ENCODE measurements around the gene SPTB. TPM values are rescaled to one million over a fixed set of nuclear protein-coding genes. Genes with fewer than 3 reads are reported as not detected.

SPTB gene
- total and polyA plus RNA-seq, 3 donors from 2014 or later, result 3.3 to 6.6 (median 5.6) TPM

DNA sequence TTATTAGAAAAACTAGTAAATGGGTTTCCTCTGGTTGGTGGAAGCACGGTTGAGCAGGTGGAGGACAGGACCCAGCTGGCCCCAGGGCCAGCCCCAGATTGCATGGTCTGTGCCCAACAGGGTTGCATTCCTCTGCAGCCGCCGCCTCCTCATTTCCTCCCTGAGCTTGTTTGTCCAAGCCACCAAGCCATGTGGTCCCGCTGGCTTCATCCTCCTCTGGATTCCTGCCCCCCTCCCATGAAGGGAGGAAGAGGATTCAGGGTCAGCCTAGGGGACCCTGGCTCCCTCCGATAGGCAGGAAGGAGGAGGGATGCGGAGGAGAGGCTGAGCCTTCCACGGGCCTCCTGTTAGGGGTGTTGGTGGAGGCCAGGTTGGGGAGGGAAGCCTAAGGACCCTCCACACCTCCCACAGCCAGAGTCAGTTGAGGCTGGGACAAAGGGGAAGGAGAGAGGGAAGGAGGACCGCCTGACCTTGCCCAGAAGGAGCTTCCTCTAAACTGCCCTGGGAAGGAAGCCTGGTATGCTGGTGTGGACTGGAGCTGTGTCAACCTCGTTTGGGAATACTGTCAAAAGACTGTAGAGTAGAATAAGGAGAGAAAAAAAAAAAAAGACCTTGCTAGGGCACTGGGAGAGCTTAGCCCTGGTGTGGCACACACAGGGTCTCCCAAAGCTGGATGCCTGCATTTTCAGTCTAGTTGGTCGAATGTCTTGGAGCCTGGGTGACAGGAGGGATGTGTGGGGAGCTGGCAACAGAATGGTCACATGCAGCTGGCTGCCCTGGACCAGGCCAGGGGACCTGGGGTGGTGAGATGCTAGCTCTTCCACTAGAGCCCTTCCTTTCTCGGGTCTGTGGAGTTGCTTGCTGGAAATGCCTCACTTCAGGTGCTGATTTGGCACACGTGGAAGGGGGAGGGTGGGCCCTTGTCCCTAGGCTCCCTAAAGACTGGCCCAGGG is 133.1 kb downstream of the SPTB start:
- TF ChIP-seq, protein P1, sequence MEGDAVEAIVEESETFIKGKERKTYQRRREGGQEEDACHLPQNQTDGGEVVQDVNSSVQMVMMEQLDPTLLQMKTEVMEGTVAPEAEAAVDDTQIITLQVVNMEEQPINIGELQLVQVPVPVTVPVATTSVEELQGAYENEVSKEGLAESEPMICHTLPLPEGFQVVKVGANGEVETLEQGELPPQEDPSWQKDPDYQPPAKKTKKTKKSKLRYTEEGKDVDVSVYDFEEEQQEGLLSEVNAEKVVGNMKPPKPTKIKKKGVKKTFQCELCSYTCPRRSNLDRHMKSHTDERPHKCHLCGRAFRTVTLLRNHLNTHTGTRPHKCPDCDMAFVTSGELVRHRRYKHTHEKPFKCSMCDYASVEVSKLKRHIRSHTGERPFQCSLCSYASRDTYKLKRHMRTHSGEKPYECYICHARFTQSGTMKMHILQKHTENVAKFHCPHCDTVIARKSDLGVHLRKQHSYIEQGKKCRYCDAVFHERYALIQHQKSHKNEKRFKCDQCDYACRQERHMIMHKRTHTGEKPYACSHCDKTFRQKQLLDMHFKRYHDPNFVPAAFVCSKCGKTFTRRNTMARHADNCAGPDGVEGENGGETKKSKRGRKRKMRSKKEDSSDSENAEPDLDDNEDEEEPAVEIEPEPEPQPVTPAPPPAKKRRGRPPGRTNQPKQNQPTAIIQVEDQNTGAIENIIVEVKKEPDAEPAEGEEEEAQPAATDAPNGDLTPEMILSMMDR (IDR thresholded peaks at IDR 0.05), result no peak
- TF ChIP-seq POLR2A (IDR thresholded peaks at IDR 0.05), result no peak
- Histone ChIP-seq H3K27me3 (no peaks in the 10 kb centered on the region), H3K4me1 (peaks cover 11% of the 10 kb centered on the region), H3K9me3 (no peaks in the 10 kb centered on the region), H3K27ac (peak overlapping the region in 1 of 2 donors; percentile 17), H3K4me3 (no peak overlapping the region), H3K36me3 (ENCODE audit: low read depth, missing control alignments) (no peaks in the 10 kb centered on the region)
- intact Hi-C loops (cut with DNase I; ENCODE audit: low total_unique reads), result no loop called here
- DNase-seq, result no peak
- WGBS, 2 donors, result 35 to 55% methylated on average over 12 of the region's 12 CpGs

DNA sequence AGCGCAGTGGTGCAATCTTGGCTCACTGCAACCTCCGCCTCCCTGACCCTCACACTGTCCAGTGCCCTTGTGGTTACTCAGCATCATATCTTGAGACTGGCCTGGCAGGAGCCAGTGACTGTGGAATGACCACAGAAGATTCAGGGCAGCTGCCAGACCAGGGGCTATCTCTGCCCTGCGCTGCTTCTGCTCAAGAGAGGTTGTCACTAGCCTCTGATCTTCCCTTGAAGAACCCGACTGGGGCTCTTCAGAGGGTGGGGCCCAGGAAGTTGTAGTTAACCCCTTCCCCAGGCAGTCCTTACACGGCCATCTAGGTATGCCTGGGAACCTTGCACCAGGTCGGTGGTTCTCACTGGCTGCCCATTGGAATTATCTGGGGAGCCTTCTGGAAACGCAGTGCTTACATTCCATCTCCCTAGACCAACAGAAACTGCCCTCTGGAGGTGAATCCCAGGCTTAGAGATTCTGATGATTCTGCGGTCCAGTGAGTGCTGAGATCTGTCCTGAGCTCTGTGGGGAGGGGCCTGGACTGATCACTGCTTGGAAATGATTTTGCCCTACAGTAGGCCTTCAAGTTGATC is 134.1 kb downstream of the SPTB start:
- intact Hi-C loops (cut with DNase I; ENCODE audit: low total_unique reads), result no loop called here
- H3K36me3 ChIP-seq (ENCODE audit: low read depth, missing control alignments), result no peaks in the 10 kb centered on the region

DNA sequence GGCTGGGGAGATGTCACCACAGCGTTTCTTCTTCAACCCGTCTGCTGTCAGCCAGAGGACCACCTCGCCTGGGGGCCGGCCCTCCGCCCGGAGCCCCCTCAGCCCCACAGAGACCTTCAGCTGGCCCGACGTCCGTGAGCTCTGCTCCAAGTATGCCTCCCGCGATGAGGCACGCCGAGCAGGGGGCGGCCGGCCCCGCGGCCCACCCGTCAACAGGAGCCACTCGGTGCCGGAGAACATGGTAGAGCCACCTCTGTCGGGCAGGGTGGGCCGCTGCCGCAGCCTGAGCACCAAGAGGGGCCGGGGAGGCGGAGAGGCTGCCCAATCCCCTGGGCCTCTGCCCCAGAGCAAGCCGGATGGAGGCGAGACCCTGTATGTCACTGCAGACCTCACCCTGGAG is 136.6 kb downstream of the SPTB start:
- intact Hi-C loops (cut with DNase I; ENCODE audit: low total_unique reads), result no loop called here
- DNase-seq, result no peak
- no peaks in the 10 kb centered on the region for H3K36me3 ChIP-seq (ENCODE audit: low read depth, missing control alignments)
- TF ChIP-seq, protein P1 (IDR thresholded peaks at IDR 0.05), result no peak
- no peak for TF ChIP-seq POLR2A (IDR thresholded peaks at IDR 0.05)
- H3K9me3 ChIP-seq, result no peaks in the 10 kb centered on the region
- no peak overlapping the region for H3K4me3 ChIP-seq
- 80 to 96% methylated on average over 1 to 27 of the region's 27 CpGs for WGBS, 2 donors
- H3K27ac ChIP-seq, result no peak overlapping the region
- no peaks in the 10 kb centered on the region for H3K27me3 ChIP-seq
- H3K4me1 ChIP-seq, result peaks cover 11% of the 10 kb centered on the region

More for the DNA sequence above, 134.1 kb downstream of the SPTB start:
- no peak overlapping the region for H3K4me3 ChIP-seq
- H3K27ac ChIP-seq, result peak overlapping the region in 1 of 2 donors; percentile 30
- 59 to 68% methylated on average over 6 to 8 of the region's 8 CpGs for WGBS, 2 donors
- no peak for TF ChIP-seq POLR2A (IDR thresholded peaks at IDR 0.05)
- TF ChIP-seq, protein P1 (IDR thresholded peaks at IDR 0.05), result no peak
- no peak for DNase-seq
- H3K9me3 ChIP-seq, result no peaks in the 10 kb centered on the region
- H3K4me1 ChIP-seq, result peaks cover 11% of the 10 kb centered on the region
- no peaks in the 10 kb centered on the region for H3K27me3 ChIP-seq

DNA sequence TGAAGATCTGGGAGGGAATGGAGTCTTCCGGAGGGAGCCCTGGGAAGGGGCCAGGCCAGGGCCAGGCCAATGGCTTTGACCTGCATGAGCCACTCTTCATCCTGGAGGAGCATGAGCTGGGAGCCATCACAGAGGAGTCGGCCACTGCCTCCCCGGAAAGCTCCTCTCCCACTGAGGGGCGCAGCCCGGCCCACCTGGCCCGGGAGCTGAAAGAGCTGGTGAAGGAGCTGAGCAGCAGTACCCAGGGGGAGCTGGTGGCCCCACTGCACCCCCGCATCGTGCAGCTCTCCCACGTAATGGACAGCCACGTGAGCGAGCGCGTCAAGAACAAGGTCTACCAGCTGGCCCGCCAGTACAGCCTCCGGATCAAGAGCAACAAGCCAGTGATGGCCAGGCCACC is 137.7 kb downstream of the SPTB start:
- WGBS, 2 donors, result 93 to 100% methylated on average over 3 to 15 of the region's 15 CpGs
- no peak overlapping the region for H3K4me3 ChIP-seq
- TF ChIP-seq, protein P1 (IDR thresholded peaks at IDR 0.05), result no peak
- no peak for TF ChIP-seq POLR2A (IDR thresholded peaks at IDR 0.05)
- peaks cover 11% of the 10 kb centered on the region for H3K4me1 ChIP-seq
- intact Hi-C loops (cut with DNase I; ENCODE audit: low total_unique reads), result no loop called here
- H3K36me3 ChIP-seq (ENCODE audit: low read depth, missing control alignments), result no peaks in the 10 kb centered on the region
- H3K27ac ChIP-seq, result no peak overlapping the region
- DNase-seq, result no peak
- no peaks in the 10 kb centered on the region for H3K9me3 ChIP-seq
- no peaks in the 10 kb centered on the region for H3K27me3 ChIP-seq
